DMS114 treated with DMSO at 0.1 percent for 48 hours (cell line): ENCODE results near the gene CDC42EP2.
A peak's percentile ranks its signal among the peaks of the same experiment; 100 is the strongest.

Experiments used
- DNase-seq: peaks from one replicate; lab custom pipeline; 2025; ENCODE audit not compliant: unreplicated experiment; lab: John Stamatoyannopoulos, UW

Gene CDC42EP2

DNA sequence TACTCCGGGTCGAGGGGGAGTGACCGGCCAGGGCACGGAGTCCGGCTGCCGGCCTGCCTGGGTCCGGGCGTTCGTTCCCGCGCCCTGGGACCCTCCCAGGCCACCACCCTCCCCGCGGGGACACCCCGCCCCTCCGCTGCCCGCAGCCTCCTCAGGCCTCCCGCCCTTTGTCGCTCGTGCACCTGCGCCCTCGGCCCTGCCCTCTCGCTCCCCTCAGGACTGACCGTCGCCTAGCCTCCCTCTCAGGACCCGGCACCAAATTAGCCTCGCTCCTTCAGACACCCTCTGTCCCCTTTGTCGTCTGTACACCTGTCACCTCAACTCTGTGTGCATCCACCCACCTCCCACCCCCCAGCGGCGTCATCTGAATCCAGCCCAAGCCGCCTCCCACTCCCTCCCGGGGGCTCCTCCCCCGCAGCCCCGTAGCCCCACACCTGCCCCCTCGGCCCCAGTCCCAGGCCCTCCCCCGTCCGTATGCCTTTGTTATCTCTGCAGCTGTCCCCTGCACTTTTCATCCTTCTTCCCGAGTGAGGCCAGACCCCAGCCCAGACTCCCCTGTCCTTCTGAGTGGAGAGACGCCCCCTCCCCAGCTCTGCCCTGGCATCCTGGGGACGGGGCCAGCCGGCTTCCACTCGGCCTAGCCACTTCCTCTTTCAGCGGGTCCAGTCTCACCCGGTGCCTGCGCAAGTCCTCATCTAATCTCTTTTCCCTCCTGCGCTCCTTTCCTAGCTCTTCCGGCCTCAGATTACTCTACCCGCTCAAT lies 40.5 kb downstream of the CDC42EP2 start:
- no peak for DNase-seq

DNA sequence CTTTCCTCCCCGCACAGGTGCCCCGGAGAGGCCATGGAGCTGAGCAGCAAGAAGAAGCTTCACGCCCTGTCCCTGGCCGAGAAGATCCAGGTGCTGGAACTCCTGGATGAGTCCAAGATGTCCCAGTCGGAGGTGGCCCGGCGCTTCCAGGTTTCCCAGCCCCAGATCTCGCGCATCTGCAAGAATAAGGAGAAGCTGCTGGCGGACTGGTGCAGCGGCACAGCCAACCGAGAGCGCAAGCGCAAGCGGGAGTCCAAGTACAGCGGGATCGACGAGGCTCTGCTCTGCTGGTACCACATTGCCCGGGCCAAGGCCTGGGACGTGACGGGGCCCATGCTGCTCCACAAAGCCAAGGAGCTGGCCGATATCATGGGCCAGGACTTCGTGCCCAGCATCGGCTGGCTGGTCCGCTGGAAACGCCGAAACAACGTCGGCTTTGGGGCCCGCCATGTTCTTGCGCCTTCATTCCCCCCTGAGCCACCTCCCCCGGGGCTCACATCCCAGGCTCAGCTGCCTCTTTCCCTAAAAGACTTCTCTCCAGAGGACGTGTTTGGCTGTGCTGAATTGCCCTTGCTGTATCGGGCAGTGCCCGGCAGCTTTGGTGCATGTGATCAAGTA lies 41.2 kb downstream of the CDC42EP2 start:
- DNase-seq: no peak

- no peak for DNase-seq
Measured at GRCh38 chr11:65356394-65356972, 41.8 kb downstream of the CDC42EP2 start.

GRCh38 chr11:65357856-65358356 lies 43.2 kb downstream of the CDC42EP2 start:
- DNase-seq: no peak

DNA sequence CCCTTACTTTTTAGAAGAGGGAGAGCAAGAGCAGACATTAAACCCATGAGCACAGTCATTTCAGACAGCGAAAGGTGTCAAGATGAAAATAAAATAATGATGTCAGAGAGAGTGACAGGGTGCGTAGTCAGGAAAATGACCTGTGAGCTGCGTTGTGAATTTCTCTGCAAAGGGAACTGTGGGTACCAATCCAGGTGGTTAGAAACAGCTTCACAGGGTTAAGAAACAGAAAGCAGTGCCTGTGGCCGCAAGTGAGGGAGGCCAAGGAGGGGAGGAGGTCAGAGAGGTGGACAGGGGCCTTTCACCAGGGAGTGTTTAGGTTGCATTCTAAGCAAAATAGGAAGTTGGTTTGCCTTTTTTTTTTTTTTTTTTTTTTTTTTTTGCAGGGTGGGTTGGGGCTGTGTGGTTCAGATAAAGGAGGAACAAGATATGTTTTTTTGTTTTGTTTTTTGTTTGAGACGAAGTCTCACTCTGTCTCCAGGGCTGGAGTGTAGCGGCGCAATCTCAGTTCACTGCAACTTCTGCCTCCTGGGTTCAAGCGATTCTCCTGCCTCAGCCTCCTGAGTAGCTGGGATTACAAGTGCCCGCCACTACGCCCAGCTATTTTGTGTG lies 47.8 kb downstream of the CDC42EP2 start:
- DNase-seq: no peak

- no peak for DNase-seq
Measured at GRCh38 chr11:65362966-65363365, 48.3 kb downstream of the CDC42EP2 start.

DNA sequence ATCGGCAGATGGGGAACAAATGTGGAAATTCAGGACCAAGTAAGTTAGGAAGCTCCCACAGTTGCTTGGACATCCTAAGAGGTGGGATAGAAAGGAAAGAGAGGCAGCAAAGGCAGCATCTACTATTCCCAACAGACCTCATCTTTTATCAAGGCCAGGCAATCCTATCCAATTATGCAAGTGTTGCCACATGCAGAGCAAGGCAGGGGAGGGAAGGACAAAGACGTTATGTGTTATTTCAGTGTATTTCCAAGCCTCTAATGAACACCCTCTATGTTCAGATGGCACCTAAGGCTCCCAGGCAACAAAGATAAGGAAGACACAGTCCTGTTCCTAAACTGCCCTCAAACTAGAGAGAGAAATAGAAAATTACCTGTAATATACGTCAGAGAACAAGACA lies 49.1 kb downstream of the CDC42EP2 start:
- no peak for DNase-seq

GRCh38 chr11:65366340-65366773 lies 51.7 kb downstream of the CDC42EP2 start:
- DNase-seq: peak; percentile 89

DNA sequence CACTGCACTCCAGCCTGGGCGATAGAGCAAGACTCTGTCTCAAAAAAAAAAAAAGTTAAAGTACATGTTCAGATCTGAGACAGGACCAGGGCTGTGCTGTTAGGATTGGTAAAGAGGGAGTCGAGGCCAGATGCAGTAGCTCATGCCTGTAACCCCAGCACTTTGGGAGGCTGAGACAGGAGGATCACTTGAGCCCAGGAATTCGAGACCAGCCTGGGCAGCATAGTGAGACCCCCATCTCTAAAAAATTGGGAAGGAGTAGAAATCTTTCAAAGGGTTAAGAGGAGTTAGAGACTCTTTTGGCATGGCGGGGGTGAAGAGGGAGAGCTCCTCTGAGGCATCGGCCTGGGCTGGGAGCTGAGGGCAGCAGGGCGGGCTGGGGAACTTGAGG lies 56.0 kb downstream of the CDC42EP2 start:
- no peak for DNase-seq
